ENCODE measurements around the gene CAV1.

Gene CAV1

DNA sequence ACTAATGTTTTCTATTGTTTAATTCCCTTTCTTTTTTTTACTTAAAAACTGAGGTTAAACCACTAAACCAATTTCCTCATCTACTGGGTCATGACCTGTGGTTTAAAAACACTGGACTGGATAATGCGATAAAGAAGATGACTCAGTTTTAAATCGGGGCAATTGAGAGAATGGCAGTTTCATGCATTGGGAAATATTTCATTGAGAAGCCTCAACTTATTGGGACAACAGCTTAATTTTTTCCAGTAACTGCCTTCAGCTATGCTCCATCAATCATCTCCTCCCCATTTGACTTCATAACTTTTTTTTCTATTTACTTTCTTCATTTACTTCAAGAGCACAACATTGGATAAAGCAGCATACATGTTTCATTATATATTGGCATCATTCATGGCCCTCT, 85.4 kb downstream of the CAV1 start:
- H3K4me3 ChIP-seq (ENCODE audit: low read depth, low read length): no peak overlapping the region
- TF ChIP-seq, protein P1, sequence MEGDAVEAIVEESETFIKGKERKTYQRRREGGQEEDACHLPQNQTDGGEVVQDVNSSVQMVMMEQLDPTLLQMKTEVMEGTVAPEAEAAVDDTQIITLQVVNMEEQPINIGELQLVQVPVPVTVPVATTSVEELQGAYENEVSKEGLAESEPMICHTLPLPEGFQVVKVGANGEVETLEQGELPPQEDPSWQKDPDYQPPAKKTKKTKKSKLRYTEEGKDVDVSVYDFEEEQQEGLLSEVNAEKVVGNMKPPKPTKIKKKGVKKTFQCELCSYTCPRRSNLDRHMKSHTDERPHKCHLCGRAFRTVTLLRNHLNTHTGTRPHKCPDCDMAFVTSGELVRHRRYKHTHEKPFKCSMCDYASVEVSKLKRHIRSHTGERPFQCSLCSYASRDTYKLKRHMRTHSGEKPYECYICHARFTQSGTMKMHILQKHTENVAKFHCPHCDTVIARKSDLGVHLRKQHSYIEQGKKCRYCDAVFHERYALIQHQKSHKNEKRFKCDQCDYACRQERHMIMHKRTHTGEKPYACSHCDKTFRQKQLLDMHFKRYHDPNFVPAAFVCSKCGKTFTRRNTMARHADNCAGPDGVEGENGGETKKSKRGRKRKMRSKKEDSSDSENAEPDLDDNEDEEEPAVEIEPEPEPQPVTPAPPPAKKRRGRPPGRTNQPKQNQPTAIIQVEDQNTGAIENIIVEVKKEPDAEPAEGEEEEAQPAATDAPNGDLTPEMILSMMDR (IDR thresholded peaks at IDR 0.05; ENCODE audit: borderline replicate concordance, insufficient read depth, low read depth, low read length): no peak

DNA sequence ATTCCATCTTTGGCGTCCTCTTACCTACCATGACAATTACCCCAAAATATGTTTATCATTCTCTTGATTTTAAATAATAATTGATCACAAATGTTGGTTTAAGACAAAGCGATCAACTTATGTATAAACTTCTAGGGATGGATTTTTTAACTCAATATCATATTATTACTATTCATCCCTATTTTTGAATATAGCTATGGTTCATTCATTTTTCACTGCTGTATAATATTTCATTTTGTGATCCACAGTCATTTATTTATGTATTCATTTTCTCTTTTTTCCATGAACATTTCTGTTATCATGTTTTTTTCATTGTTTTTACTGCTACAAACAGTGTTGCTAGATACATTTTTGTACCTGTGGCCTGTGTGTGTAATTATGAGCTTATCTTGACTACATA, 85.9 kb downstream of the CAV1 start:
- TF ChIP-seq, protein P1 (IDR thresholded peaks at IDR 0.05; ENCODE audit: borderline replicate concordance, insufficient read depth, low read depth, low read length): no peak

More for the DNA sequence above, 85.9 kb downstream of the CAV1 start:
- no peak overlapping the region for H3K4me3 ChIP-seq (ENCODE audit: low read depth, low read length)
